ENCODE measurements around the gene PJA1.

PJA1 gene

GRCh38 chrX:69155786-69156520, 9.3 kb downstream of the PJA1 start:
- TF ChIP-seq EP300 (IDR thresholded peaks at IDR 0.05; ENCODE audit: borderline replicate concordance) (no peak), YY1 (IDR thresholded peaks at IDR 0.05; ENCODE audit: low read depth) (no peak), TAF1 (IDR thresholded peaks at IDR 0.05; ENCODE audit: low read depth) (no peak), TCF12 (IDR thresholded peaks at IDR 0.05; ENCODE audit: low read depth) (no peak), CREB1 (IDR thresholded peaks at IDR 0.05; ENCODE audit: low read depth) (no peak), FOXM1 (IDR thresholded peaks at IDR 0.05; ENCODE audit: borderline replicate concordance, low read depth) (no peak), TEAD4 (IDR thresholded peaks at IDR 0.05) (no peak), NFIC (IDR thresholded peaks at IDR 0.05) (no peak), CEBPB (IDR thresholded peaks at IDR 0.05) (no peak), ZBTB7A (IDR thresholded peaks at IDR 0.05; ENCODE audit: low read depth) (no peak), EGR1 (IDR thresholded peaks at IDR 0.05) (no peak), MAX (IDR thresholded peaks at IDR 0.05) (no peak), RAD21 (IDR thresholded peaks at IDR 0.05; ENCODE audit: low read depth) (no peak)
- TF ChIP-seq, protein P1, sequence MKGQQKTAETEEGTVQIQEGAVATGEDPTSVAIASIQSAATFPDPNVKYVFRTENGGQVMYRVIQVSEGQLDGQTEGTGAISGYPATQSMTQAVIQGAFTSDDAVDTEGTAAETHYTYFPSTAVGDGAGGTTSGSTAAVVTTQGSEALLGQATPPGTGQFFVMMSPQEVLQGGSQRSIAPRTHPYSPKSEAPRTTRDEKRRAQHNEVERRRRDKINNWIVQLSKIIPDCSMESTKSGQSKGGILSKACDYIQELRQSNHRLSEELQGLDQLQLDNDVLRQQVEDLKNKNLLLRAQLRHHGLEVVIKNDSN (IDR thresholded peaks at IDR 0.05) = no peak
- TF ChIP-seq, protein P2, sequence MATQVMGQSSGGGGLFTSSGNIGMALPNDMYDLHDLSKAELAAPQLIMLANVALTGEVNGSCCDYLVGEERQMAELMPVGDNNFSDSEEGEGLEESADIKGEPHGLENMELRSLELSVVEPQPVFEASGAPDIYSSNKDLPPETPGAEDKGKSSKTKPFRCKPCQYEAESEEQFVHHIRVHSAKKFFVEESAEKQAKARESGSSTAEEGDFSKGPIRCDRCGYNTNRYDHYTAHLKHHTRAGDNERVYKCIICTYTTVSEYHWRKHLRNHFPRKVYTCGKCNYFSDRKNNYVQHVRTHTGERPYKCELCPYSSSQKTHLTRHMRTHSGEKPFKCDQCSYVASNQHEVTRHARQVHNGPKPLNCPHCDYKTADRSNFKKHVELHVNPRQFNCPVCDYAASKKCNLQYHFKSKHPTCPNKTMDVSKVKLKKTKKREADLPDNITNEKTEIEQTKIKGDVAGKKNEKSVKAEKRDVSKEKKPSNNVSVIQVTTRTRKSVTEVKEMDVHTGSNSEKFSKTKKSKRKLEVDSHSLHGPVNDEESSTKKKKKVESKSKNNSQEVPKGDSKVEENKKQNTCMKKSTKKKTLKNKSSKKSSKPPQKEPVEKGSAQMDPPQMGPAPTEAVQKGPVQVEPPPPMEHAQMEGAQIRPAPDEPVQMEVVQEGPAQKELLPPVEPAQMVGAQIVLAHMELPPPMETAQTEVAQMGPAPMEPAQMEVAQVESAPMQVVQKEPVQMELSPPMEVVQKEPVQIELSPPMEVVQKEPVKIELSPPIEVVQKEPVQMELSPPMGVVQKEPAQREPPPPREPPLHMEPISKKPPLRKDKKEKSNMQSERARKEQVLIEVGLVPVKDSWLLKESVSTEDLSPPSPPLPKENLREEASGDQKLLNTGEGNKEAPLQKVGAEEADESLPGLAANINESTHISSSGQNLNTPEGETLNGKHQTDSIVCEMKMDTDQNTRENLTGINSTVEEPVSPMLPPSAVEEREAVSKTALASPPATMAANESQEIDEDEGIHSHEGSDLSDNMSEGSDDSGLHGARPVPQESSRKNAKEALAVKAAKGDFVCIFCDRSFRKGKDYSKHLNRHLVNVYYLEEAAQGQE (IDR thresholded peaks at IDR 0.05; ENCODE audit: low read depth) = no peak

GRCh38 chrX:69154051-69154450, 11.2 kb downstream of the PJA1 start:
- TF ChIP-seq YY1 (IDR thresholded peaks at IDR 0.05; ENCODE audit: low read depth) (no peak), CREB1 (IDR thresholded peaks at IDR 0.05; ENCODE audit: low read depth) (no peak), MAX (IDR thresholded peaks at IDR 0.05) (no peak), CEBPB (IDR thresholded peaks at IDR 0.05) (no peak), EP300 (IDR thresholded peaks at IDR 0.05; ENCODE audit: borderline replicate concordance) (no peak), TCF12 (IDR thresholded peaks at IDR 0.05; ENCODE audit: low read depth) (no peak), TEAD4 (IDR thresholded peaks at IDR 0.05) (no peak), EGR1 (IDR thresholded peaks at IDR 0.05) (no peak), RAD21 (IDR thresholded peaks at IDR 0.05; ENCODE audit: low read depth) (no peak), TAF1 (IDR thresholded peaks at IDR 0.05; ENCODE audit: low read depth) (no peak), FOXM1 (IDR thresholded peaks at IDR 0.05; ENCODE audit: borderline replicate concordance, low read depth) (no peak), ZBTB7A (IDR thresholded peaks at IDR 0.05; ENCODE audit: low read depth) (no peak), NFIC (IDR thresholded peaks at IDR 0.05) (no peak)
- TF ChIP-seq, protein P1 (IDR thresholded peaks at IDR 0.05) = no peak
- TF ChIP-seq, protein P2 (IDR thresholded peaks at IDR 0.05; ENCODE audit: low read depth) = no peak

DNA sequence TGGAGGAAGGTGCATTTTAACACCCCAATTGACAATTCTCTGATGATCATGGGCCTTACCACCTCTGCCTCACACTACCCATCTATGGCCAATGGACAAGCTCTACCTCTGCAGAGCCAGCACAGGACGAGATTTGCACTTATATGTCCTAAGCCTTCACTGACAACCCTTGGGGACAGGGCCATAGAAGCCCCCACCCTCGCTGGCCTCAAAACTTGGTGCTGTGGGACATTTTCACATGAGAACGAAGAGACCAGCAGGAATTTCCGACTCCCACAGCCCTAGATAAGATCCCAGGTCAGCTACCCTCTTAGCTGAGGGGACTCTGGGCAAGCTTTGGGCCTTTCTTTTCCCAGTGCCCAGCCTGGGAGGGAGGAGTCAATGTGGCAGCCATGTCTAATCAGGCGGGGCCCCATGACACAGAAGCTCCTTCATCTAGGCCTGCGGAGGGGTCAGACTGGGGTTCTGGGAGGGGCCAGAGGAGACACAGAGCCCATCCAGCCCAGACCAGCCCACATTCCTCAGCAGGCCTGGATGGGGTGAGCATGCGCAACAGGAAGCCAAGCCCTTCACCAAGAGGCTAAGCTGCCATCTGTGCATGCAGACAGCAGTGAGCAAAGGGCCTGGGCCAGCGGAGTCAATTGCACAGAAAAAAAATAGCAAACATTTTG, 12.1 kb downstream of the PJA1 start:
- TF ChIP-seq FOXM1 (IDR thresholded peaks at IDR 0.05; ENCODE audit: borderline replicate concordance, low read depth) = no peak
- TF ChIP-seq, protein P1 (IDR thresholded peaks at IDR 0.05) = no peak
- no peak for TF ChIP-seq RAD21 (IDR thresholded peaks at IDR 0.05; ENCODE audit: low read depth)
- TF ChIP-seq TAF1 (IDR thresholded peaks at IDR 0.05; ENCODE audit: low read depth) = no peak
- TF ChIP-seq TEAD4 (IDR thresholded peaks at IDR 0.05) = no peak
- TF ChIP-seq NFIC (IDR thresholded peaks at IDR 0.05) = no peak
- TF ChIP-seq YY1 (IDR thresholded peaks at IDR 0.05; ENCODE audit: low read depth) = no peak
- no peak for TF ChIP-seq TCF12 (IDR thresholded peaks at IDR 0.05; ENCODE audit: low read depth)
- no peak for TF ChIP-seq EGR1 (IDR thresholded peaks at IDR 0.05)
- no peak for TF ChIP-seq CEBPB (IDR thresholded peaks at IDR 0.05)
- TF ChIP-seq CREB1 (IDR thresholded peaks at IDR 0.05; ENCODE audit: low read depth) = no peak

- TF ChIP-seq TAF1 (IDR thresholded peaks at IDR 0.05; ENCODE audit: low read depth) (no peak), EP300 (IDR thresholded peaks at IDR 0.05; ENCODE audit: borderline replicate concordance) (no peak), RAD21 (IDR thresholded peaks at IDR 0.05; ENCODE audit: low read depth) (no peak), CREB1 (IDR thresholded peaks at IDR 0.05; ENCODE audit: low read depth) (no peak), YY1 (IDR thresholded peaks at IDR 0.05; ENCODE audit: low read depth) (no peak), EGR1 (IDR thresholded peaks at IDR 0.05) (no peak), FOXM1 (IDR thresholded peaks at IDR 0.05; ENCODE audit: borderline replicate concordance, low read depth) (no peak), TEAD4 (IDR thresholded peaks at IDR 0.05) (no peak), ZBTB7A (IDR thresholded peaks at IDR 0.05; ENCODE audit: low read depth) (no peak), NFIC (IDR thresholded peaks at IDR 0.05) (no peak), CEBPB (IDR thresholded peaks at IDR 0.05) (no peak), MAX (IDR thresholded peaks at IDR 0.05) (no peak), TCF12 (IDR thresholded peaks at IDR 0.05; ENCODE audit: low read depth) (no peak)
- TF ChIP-seq, protein P1 (IDR thresholded peaks at IDR 0.05) = no peak
- TF ChIP-seq, protein P2 (IDR thresholded peaks at IDR 0.05; ENCODE audit: low read depth) = no peak
These were observed 12.8 kb downstream of the PJA1 start for GRCh38 chrX:69152417-69152841.
